ENCODE measurements around the gene TMEM63A. TPM values are rescaled to one million over a fixed set of nuclear protein-coding genes. Genes with fewer than 3 reads are reported as not detected.

TMEM63A gene
- total RNA-seq, 1 donor = 26.4 TPM

DNA sequence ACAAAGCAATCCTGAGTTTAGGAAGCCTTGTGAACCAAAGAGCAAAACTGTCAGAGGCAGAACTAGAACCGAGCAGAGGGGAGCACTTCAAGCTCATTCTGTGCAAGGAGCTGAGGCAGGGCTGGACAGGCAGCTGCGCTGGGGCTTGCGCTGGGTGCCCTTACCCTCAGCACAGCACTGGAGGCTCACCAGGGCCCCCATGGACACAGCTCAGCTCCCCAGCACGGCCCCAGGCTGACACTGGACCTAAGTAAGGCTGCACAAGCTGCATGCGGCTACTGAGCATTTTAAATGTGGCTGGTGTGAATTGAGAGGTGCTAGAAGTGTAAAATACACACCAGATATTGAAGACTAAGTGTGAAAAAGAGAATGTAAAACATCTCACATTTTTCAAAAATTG lies 22.1 kb downstream of the TMEM63A start:
- DNase-seq (ENCODE audit: low read depth) = no peak
- TF ChIP-seq, protein P1, sequence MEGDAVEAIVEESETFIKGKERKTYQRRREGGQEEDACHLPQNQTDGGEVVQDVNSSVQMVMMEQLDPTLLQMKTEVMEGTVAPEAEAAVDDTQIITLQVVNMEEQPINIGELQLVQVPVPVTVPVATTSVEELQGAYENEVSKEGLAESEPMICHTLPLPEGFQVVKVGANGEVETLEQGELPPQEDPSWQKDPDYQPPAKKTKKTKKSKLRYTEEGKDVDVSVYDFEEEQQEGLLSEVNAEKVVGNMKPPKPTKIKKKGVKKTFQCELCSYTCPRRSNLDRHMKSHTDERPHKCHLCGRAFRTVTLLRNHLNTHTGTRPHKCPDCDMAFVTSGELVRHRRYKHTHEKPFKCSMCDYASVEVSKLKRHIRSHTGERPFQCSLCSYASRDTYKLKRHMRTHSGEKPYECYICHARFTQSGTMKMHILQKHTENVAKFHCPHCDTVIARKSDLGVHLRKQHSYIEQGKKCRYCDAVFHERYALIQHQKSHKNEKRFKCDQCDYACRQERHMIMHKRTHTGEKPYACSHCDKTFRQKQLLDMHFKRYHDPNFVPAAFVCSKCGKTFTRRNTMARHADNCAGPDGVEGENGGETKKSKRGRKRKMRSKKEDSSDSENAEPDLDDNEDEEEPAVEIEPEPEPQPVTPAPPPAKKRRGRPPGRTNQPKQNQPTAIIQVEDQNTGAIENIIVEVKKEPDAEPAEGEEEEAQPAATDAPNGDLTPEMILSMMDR (IDR thresholded peaks at IDR 0.05; ENCODE audit: insufficient read depth, low read length) = no peak

DNA sequence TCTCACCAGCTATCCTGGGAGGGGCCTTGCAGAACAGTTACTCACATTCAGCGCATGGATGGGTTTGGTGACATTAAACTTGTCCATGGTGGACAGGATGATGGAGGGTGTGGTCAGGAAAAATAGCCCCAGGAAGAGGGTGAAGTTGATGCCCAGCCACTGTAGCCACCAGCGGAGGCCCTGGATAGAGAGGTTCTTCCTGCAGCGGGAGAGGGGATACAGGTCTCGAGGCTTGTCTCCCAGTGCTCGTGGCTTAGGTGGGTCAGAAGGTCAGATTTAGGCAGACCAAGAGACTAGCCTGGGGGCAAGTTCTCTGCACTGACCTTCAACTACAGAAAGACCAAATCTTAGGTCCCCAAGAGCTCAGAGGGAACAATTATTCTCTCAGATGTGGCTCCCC lies 23.0 kb downstream of the TMEM63A start:
- DNase-seq (ENCODE audit: low read depth) = no peak
- TF ChIP-seq, protein P1 (IDR thresholded peaks at IDR 0.05; ENCODE audit: insufficient read depth, low read length) = no peak

More for the DNA sequence above, 22.1 kb downstream of the TMEM63A start:
- no peak overlapping the region for H3K4me3 ChIP-seq (ENCODE audit: low read depth, low read length)

DNA sequence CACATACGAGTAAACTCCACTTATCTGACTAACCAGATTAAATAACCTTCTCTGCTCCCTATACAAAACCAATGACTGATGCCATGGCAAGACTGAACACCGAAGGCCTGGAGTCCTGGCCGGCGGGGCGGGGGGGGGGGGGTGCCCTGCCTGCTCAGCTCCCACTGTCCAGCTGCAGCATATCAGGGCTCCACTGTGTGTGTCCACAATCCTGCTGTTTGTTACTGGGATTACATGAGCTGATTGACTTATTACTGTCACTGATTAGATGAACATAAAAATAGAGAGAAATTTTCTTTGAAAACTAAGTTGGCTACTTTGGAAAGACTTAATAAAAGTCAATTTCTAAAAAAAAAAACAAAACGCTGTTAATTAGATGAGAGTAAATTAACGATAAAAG lies 24.9 kb downstream of the TMEM63A start:
- TF ChIP-seq, protein P1 (IDR thresholded peaks at IDR 0.05; ENCODE audit: insufficient read depth, low read length) = no peak
- no peak for DNase-seq (ENCODE audit: low read depth)
- H3K4me3 ChIP-seq (ENCODE audit: low read depth, low read length) = no peak overlapping the region

More for the DNA sequence above, 23.0 kb downstream of the TMEM63A start:
- H3K4me3 ChIP-seq (ENCODE audit: low read depth, low read length) = no peak overlapping the region

DNA sequence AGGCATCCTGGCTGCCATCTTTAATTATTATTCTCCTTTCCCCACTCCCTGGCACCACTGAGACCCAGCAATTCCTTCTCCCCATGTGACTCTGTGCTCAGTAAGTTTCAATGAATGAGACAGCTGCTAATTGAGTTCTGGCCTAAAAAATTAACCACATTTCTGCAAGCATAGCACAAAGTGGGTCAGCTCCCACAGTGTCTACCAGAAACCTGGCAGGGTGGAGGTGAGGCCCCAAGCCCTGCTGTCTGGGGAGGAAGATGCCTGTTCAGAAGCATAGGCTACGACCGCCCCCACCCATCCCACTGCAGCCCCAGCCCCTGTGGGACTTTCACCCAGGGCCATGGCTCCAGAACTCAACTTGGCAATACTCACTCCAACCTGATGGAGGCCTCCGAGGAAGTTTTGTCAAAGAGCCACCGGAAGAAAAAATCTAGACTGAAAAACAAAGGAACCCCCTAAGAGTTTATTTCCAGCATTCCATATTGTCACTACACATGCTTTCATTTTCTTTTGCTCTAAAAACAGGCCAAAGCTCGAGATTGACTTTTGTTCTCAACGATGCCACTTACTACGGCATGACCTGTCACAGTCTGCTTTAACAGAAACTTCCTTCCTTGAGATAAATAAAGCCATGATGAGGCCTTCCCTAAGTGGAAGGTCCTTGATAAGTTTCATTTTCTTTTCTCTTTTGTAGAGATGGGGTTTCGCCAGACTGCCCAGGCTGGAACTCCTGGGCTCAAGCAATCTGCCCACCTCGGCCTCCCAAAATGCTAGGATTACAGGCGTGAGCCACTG lies 26.5 kb downstream of the TMEM63A start:
- no peak for DNase-seq (ENCODE audit: low read depth)
- TF ChIP-seq, protein P1 (IDR thresholded peaks at IDR 0.05; ENCODE audit: insufficient read depth, low read length) = no peak
- no peak overlapping the region for H3K4me3 ChIP-seq (ENCODE audit: low read depth, low read length)

DNA sequence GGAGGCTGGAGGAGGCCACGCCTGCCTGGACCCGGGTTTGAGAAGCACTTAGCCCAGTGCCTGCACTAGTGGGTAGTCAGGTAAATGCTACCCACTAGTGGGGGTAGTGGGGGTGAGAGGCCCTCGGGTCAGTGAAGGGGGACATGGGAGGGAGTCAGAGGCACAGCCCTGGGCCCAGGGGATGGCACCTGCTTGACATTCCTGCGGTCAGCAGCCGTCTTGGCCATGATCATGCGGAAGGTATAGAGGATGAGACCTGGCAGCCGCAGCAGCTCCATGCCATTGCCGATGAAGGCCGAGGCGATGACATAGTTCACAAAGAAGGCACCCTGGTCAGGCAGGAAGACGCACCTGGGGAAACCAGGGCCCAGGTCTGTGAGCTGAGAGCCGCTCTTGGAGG lies 28.7 kb downstream of the TMEM63A start:
- H3K4me3 ChIP-seq (ENCODE audit: low read depth, low read length) = no peak overlapping the region
- DNase-seq (ENCODE audit: low read depth) = no peak
- TF ChIP-seq, protein P1 (IDR thresholded peaks at IDR 0.05; ENCODE audit: insufficient read depth, low read length) = no peak

DNA sequence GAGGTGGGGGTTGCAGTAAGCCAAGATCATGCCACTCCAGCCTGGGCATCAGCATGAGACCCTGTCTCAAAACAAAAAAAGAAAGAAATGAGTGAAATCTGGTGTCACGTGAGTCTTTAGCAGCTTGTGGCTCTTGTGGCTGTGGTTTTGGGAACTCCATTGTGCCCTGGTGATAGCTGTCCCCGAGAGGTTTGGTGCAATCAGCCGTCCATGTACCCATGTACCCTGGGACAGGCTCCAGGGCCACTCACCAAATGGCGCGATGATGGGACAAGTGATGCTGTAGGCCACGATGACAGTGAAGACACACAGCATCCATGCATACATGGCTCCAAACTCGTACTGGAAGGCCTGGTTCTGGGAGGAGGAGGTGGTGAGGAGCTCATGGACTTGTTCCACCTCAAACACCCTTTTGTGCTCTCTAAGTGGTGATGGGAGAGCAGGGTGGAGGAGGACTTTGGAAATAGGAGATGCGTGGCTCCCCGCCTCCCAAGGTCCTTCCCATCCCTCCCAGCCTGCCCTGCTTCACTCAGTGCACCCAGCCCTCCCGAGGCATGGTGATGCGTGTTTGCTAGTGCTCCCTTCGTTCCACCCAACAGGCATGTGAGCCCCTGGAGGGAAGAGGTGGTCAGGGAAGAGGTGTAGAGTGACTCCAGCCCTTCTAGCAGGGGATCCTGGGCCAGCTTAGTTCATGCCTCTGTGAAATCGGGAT lies 29.6 kb downstream of the TMEM63A start:
- DNase-seq (ENCODE audit: low read depth) = no peak
- TF ChIP-seq, protein P1 (IDR thresholded peaks at IDR 0.05; ENCODE audit: insufficient read depth, low read length) = no peak

More for the DNA sequence above, 29.6 kb downstream of the TMEM63A start:
- no peak overlapping the region for H3K4me3 ChIP-seq (ENCODE audit: low read depth, low read length)
